Ishikawa (cell line): ENCODE measurements around the gene BBS10.

Experiments used
- CREB1 ChIP-seq: IDR thresholded peaks from 2 replicates; pipeline ENCODE4 v1.6.1; 2012; ENCODE audit warnings: low read depth
- EGR1 ChIP-seq: IDR thresholded peaks from 2 replicates; pipeline ENCODE4 v1.6.1; 2012
- EP300 ChIP-seq: IDR thresholded peaks from 2 replicates; pipeline ENCODE4 v1.6.1; 2012; ENCODE audit warnings: borderline replicate concordance
- FOXM1 ChIP-seq: IDR thresholded peaks from 2 replicates; pipeline ENCODE4 v1.6.1; 2012; ENCODE audit warnings: low read depth, borderline replicate concordance
- RAD21 ChIP-seq: IDR thresholded peaks from 2 replicates; pipeline ENCODE4 v1.6.1; 2012; ENCODE audit warnings: low read depth
- TAF1 ChIP-seq: IDR thresholded peaks from 2 replicates; pipeline ENCODE4 v1.6.1; 2012; ENCODE audit warnings: low read depth, mild to moderate bottlenecking
- TCF12 ChIP-seq: IDR thresholded peaks from 2 replicates; pipeline ENCODE4 v1.6.1; 2012; ENCODE audit warnings: low read depth
- YY1 ChIP-seq: IDR thresholded peaks from 2 replicates; pipeline ENCODE4 v1.6.1; 2012; ENCODE audit warnings: low read depth
- TF ChIP-seq, protein P1 (sequence below): IDR thresholded peaks from 2 replicates; pipeline ENCODE4 v1.6.1; 2012
- TF ChIP-seq, protein P2 (sequence below): IDR thresholded peaks from 2 replicates; pipeline ENCODE4 v1.6.1; 2012; ENCODE audit warnings: low read depth, mild to moderate bottlenecking

DNA sequence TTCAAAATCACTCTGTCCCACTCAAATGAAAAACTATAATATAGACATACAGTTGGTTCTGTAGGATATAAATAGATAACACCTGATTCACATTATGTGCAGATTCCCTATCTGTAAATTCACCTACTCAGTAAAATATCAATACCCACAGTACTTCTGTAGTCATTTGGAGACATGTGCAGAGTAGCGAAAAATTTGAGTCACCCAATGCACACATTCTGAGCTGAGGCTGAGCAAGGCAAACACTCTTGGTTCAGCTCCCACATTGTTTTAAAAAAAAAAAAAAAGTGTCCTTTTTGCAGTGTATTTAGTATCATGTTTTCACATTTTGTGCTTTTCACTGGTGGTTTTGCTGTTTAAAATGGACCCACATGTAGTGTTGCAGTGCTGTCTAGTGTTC lies 27.3 kb upstream of the BBS10 start:
- TF ChIP-seq EP300 = no peak
- no peak for TF ChIP-seq RAD21
- TF ChIP-seq, protein P1, sequence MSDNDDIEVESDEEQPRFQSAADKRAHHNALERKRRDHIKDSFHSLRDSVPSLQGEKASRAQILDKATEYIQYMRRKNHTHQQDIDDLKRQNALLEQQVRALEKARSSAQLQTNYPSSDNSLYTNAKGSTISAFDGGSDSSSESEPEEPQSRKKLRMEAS = no peak
- TF ChIP-seq TAF1 = no peak
- TF ChIP-seq CREB1 = no peak
- TF ChIP-seq FOXM1 = no peak
- no peak for TF ChIP-seq YY1
- TF ChIP-seq EGR1 = no peak
- TF ChIP-seq, protein P2, sequence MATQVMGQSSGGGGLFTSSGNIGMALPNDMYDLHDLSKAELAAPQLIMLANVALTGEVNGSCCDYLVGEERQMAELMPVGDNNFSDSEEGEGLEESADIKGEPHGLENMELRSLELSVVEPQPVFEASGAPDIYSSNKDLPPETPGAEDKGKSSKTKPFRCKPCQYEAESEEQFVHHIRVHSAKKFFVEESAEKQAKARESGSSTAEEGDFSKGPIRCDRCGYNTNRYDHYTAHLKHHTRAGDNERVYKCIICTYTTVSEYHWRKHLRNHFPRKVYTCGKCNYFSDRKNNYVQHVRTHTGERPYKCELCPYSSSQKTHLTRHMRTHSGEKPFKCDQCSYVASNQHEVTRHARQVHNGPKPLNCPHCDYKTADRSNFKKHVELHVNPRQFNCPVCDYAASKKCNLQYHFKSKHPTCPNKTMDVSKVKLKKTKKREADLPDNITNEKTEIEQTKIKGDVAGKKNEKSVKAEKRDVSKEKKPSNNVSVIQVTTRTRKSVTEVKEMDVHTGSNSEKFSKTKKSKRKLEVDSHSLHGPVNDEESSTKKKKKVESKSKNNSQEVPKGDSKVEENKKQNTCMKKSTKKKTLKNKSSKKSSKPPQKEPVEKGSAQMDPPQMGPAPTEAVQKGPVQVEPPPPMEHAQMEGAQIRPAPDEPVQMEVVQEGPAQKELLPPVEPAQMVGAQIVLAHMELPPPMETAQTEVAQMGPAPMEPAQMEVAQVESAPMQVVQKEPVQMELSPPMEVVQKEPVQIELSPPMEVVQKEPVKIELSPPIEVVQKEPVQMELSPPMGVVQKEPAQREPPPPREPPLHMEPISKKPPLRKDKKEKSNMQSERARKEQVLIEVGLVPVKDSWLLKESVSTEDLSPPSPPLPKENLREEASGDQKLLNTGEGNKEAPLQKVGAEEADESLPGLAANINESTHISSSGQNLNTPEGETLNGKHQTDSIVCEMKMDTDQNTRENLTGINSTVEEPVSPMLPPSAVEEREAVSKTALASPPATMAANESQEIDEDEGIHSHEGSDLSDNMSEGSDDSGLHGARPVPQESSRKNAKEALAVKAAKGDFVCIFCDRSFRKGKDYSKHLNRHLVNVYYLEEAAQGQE = no peak
- no peak for TF ChIP-seq TCF12
